Endodermal cell (in vitro differentiated cells): ENCODE measurements around the gene BSN. TPM values are rescaled to one million over a fixed set of nuclear protein-coding genes. Genes with fewer than 3 reads are reported as not detected.
A peak's percentile ranks its signal among the peaks of the same experiment; 100 is the strongest.
"Not testable (repeated sequence)": the region's sequence is repeated elsewhere in the genome, so short reads cannot be mapped to it uniquely, and the experiment has no call there.

Experiments
- DNase-seq: peaks from one replicate; pipeline ENCODE4 v3.0.0-alpha.2; 2017
- H3K27ac ChIP-seq: 2 replicates; pipeline ENCODE4 v1.5.1; 2013; ENCODE audit warnings: mild to moderate bottlenecking, low read depth, low read length, moderate library complexity
- H3K27me3 ChIP-seq: 2 replicates; pipeline ENCODE4 v1.6.1; 2013; ENCODE audit warnings: mild to moderate bottlenecking, low read length, moderate library complexity; ENCODE audit not compliant: insufficient read depth, control insufficient read depth, poor library complexity, severe bottlenecking
- H3K36me3 ChIP-seq: 2 replicates; pipeline ENCODE4 v1.7.0; 2013; ENCODE audit warnings: mild to moderate bottlenecking, low read length, moderate library complexity; ENCODE audit not compliant: control insufficient read depth, insufficient read depth
- H3K4me1 ChIP-seq: one replicate; pipeline ENCODE4 v1.7.0; 2013; ENCODE audit warnings: low read length; ENCODE audit not compliant: control insufficient read depth, insufficient read depth
- H3K4me3 ChIP-seq: 2 replicates; pipeline ENCODE4 v1.5.1; 2013; ENCODE audit warnings: mild to moderate bottlenecking, low read length, moderate library complexity
- H3K9ac ChIP-seq: 2 replicates; pipeline ENCODE4 v1.6.1; 2013; ENCODE audit warnings: mild to moderate bottlenecking, low read length, moderate library complexity; ENCODE audit not compliant: poor library complexity, severe bottlenecking; ENCODE audit errors: extremely low read depth
- H3K9me3 ChIP-seq: 2 replicates; pipeline ENCODE4 v1.6.1; 2013; ENCODE audit warnings: mild to moderate bottlenecking, low read length, moderate library complexity; ENCODE audit not compliant: control insufficient read depth
- H3K27ac Mint-ChIP-seq: 2 replicates; pipeline ENCODE4 v1.8.0; 2020; ENCODE audit warnings: mixed read lengths
- H3K27me3 Mint-ChIP-seq: 2 replicates; pipeline ENCODE4 v1.8.0; 2021; ENCODE audit warnings: mild to moderate bottlenecking, mixed read lengths; ENCODE audit not compliant: insufficient read depth
- H3K36me3 Mint-ChIP-seq: 2 replicates; pipeline ENCODE4 v1.8.0; 2020; ENCODE audit warnings: low read depth, mixed read lengths
- H3K4me1 Mint-ChIP-seq: 2 replicates; pipeline ENCODE4 v1.8.0; 2020; ENCODE audit warnings: mixed read lengths
- H3K4me3 Mint-ChIP-seq: 2 replicates; pipeline ENCODE4 v1.8.0; 2020; ENCODE audit warnings: mild to moderate bottlenecking, moderate library complexity, mixed read lengths
- H3K9me3 Mint-ChIP-seq: 2 replicates; pipeline ENCODE4 v1.8.0; 2020; ENCODE audit warnings: mild to moderate bottlenecking, mixed read lengths
- CTCF ChIP-seq: fragments of 200-600 bp; sonication (generic); conservative IDR thresholded peaks from 2 replicates; pipeline ENCODE4 v1.5.0; 2021; ENCODE audit warnings: antibody characterized with exemption, mild to moderate bottlenecking
- WGBS, 2 experiments: methylation state at CpG; one replicate each; pipeline versions ENCODE4 v1.1.5 to v1.1.7; 2013; ENCODE audit warnings: missing lambda C conversion rate in 2 of 2, mixed read lengths in 1 of 2; ENCODE audit not compliant: insufficient coverage in 1 of 2, insufficient read length in 1 of 2; 5-methylcytosine and 5-hydroxymethylcytosine counted together
- total RNA-seq, 2 donors: library from RNA; stranded (reverse); fragmentation: NEBNext Ultra II Directional in 1 of 2; extraction: Animal tissue kit (Norgen Biotek cat#: 25700) in 1 of 2; gene quantifications; 2 replicates in 1 of 2; 3 replicates in 1 of 2; pipeline ENCODE4 v1.2.1, GENCODE V29; 2021

Gene BSN
- total RNA-seq, 2 donors from 2014 or later = 2.4 to 2.5 TPM

- peaks cover 44% of the 10 kb centered on the region for H3K36me3 ChIP-seq
- not testable (repeated sequence) for H3K27ac Mint-ChIP-seq, H3K27me3 Mint-ChIP-seq, H3K4me3 Mint-ChIP-seq, H3K4me1 ChIP-seq, H3K4me3 ChIP-seq, H3K27ac ChIP-seq, H3K9ac ChIP-seq, H3K9me3 Mint-ChIP-seq, H3K9me3 ChIP-seq, H3K27me3 ChIP-seq
- DNase-seq = peak; percentile 70
- WGBS, 2 experiments = 87 to 100% methylated on average over 1 to 2 of the region's 2 CpGs
- peaks cover 33% of the 10 kb centered on the region for H3K36me3 Mint-ChIP-seq
- peaks cover 12% of the 10 kb centered on the region for H3K4me1 Mint-ChIP-seq
- TF ChIP-seq CTCF = peak; percentile 49
These were observed 130.2 kb downstream of the BSN start for GRCh38 chr3:49684453-49684852.

- not testable (repeated sequence) for H3K9ac ChIP-seq, H3K27me3 Mint-ChIP-seq, H3K9me3 ChIP-seq, H3K27ac Mint-ChIP-seq, H3K4me1 ChIP-seq, H3K9me3 Mint-ChIP-seq, H3K27ac ChIP-seq, H3K27me3 ChIP-seq, DNase-seq, H3K4me3 ChIP-seq
- WGBS, 2 experiments = 99 to 100% methylated on average over 1 to 10 of the region's 10 CpGs
- H3K36me3 ChIP-seq = peaks cover 37% of the 10 kb centered on the region
- peak overlapping the region; percentile 65 for H3K4me3 Mint-ChIP-seq
- peaks cover 16% of the 10 kb centered on the region for H3K4me1 Mint-ChIP-seq
- H3K36me3 Mint-ChIP-seq = peaks cover 28% of the 10 kb centered on the region
These were observed 130.8 kb downstream of the BSN start for GRCh38 chr3:49685103-49685502.

- not testable (repeated sequence) for H3K27me3 ChIP-seq, H3K9me3 ChIP-seq, H3K27ac Mint-ChIP-seq, H3K9me3 Mint-ChIP-seq, H3K27ac ChIP-seq, H3K4me3 ChIP-seq, H3K4me1 ChIP-seq, H3K27me3 Mint-ChIP-seq, H3K9ac ChIP-seq
- DNase-seq = peak; percentile 66
- Mint-ChIP-seq H3K4me3 (peak overlapping the region; percentile 65), H3K4me1 (peaks cover 18% of the 10 kb centered on the region), H3K36me3 (peaks cover 22% of the 10 kb centered on the region)
- 47 to 69% methylated on average over 10 to 33 of the region's 36 CpGs for WGBS, 2 experiments
- H3K36me3 ChIP-seq = peaks cover 30% of the 10 kb centered on the region
These were observed 131.6 kb downstream of the BSN start for GRCh38 chr3:49685846-49686245.

GRCh38 chr3:49686346-49686745 lies 132.1 kb downstream of the BSN start:
- H3K36me3 ChIP-seq = peaks cover 25% of the 10 kb centered on the region
- peak; percentile 30 for TF ChIP-seq CTCF
- WGBS, 2 experiments = 0 to 3% methylated on average over 6 to 19 of the region's 29 CpGs
- not testable (repeated sequence) for H3K4me1 ChIP-seq, H3K9me3 ChIP-seq, H3K9ac ChIP-seq, H3K9me3 Mint-ChIP-seq, H3K27ac ChIP-seq, H3K27me3 ChIP-seq, H3K27me3 Mint-ChIP-seq
- DNase-seq = peak; percentile 96
- Mint-ChIP-seq H3K36me3 (peaks cover 22% of the 10 kb centered on the region), H3K27ac (peak overlapping the region; percentile 91), H3K4me1 (peaks cover 18% of the 10 kb centered on the region), H3K4me3 (peak overlapping the region; percentile 65)
- peak overlapping the region; percentile 69 for H3K4me3 ChIP-seq

- not testable (repeated sequence) for H3K9me3 ChIP-seq, H3K9me3 Mint-ChIP-seq, H3K27ac ChIP-seq, H3K27me3 ChIP-seq, H3K27me3 Mint-ChIP-seq, H3K4me1 ChIP-seq
- H3K27ac Mint-ChIP-seq = peak overlapping the region; percentile 89
- DNase-seq = peak; percentile 96
- peaks cover 22% of the 10 kb centered on the region for H3K36me3 Mint-ChIP-seq
- peaks cover 18% of the 10 kb centered on the region for H3K4me1 Mint-ChIP-seq
- H3K4me3 Mint-ChIP-seq = peak overlapping the region; percentile 65
- Histone ChIP-seq H3K9ac (peak overlapping the region; percentile 11), H3K36me3 (peaks cover 19% of the 10 kb centered on the region), H3K4me3 (peak overlapping the region; percentile 69)
- 3 to 12% methylated on average over 22 to 44 of the region's 44 CpGs for WGBS, 2 experiments
These were observed 132.6 kb downstream of the BSN start for GRCh38 chr3:49686769-49687423.

- peaks cover 18% of the 10 kb centered on the region for H3K4me1 Mint-ChIP-seq
These were observed 133.1 kb downstream of the BSN start for GRCh38 chr3:49687424-49687795.

More at GRCh38 chr3:49687424-49687795, 133.1 kb downstream of the BSN start:
- not testable (repeated sequence) for H3K27me3 Mint-ChIP-seq, DNase-seq, H3K27ac ChIP-seq, H3K4me1 ChIP-seq, H3K9me3 ChIP-seq, H3K9me3 Mint-ChIP-seq, H3K9ac ChIP-seq, H3K27me3 ChIP-seq
- Histone ChIP-seq H3K36me3 (peaks cover 14% of the 10 kb centered on the region), H3K4me3 (peak overlapping the region; percentile 69)
- Mint-ChIP-seq H3K27ac (peak overlapping the region; percentile 42), H3K4me3 (peak overlapping the region; percentile 65), H3K36me3 (peaks cover 22% of the 10 kb centered on the region)
- WGBS, 2 experiments = 89 to 92% methylated on average over 3 to 12 of the region's 12 CpGs
